Astrocyte (in vitro differentiated cells and primary cell): Measurements from ENCODE around the gene CBX8. TPM values are rescaled to one million over a fixed set of nuclear protein-coding genes. Genes with fewer than 3 reads are reported as not detected.

ENCODE experiments used
- DNase-seq: peaks from one replicate; pipeline ENCODE4 v3.0.0-alpha.2; 2010; ENCODE audit warnings: low read depth
- FAIRE-seq: peaks from 2 replicates; lab custom pipeline; 2011; peaks lifted over from hg19 to GRCh38; lab: Jason Lieb, UNC
- H2AFZ ChIP-seq: 2 replicates; pipeline ENCODE4 v1.6.0; 2012; ENCODE audit warnings: low read depth, low read length, inconsistent platforms
- H3K27ac ChIP-seq: 2 replicates; pipeline ENCODE4 v1.5.1; 2011; ENCODE audit warnings: low read depth, low read length, inconsistent platforms
- H3K27me3 ChIP-seq: 2 replicates; pipeline ENCODE4 v1.6.0; 2011; ENCODE audit warnings: low read length, inconsistent platforms; ENCODE audit not compliant: insufficient read depth
- H3K36me3 ChIP-seq: 2 replicates; pipeline ENCODE4 v1.5.1; 2011; ENCODE audit warnings: low read length, inconsistent platforms; ENCODE audit not compliant: insufficient read depth
- H3K4me1 ChIP-seq: 2 replicates; pipeline ENCODE4 v1.5.1; 2011; ENCODE audit warnings: low read length, inconsistent platforms; ENCODE audit not compliant: insufficient read depth
- H3K4me2 ChIP-seq: 2 replicates; pipeline ENCODE4 v1.6.0; 2012; ENCODE audit warnings: low read length, inconsistent platforms
- H3K4me3 ChIP-seq: 2 replicates; pipeline ENCODE4 v1.5.1; 2011; ENCODE audit warnings: low read depth, mild to moderate bottlenecking, low read length, inconsistent platforms; ENCODE audit not compliant: insufficient read depth
- H3K79me2 ChIP-seq: 2 replicates; pipeline ENCODE4 v1.6.0; 2012; ENCODE audit warnings: mild to moderate bottlenecking, low read length, inconsistent platforms; ENCODE audit not compliant: insufficient read depth
- H3K9ac ChIP-seq: 2 replicates; pipeline ENCODE4 v1.6.0; 2012; ENCODE audit warnings: mild to moderate bottlenecking, low read length, inconsistent platforms
- H3K9me3 ChIP-seq: 2 replicates; pipeline ENCODE4 v1.5.1; 2012; ENCODE audit warnings: low read depth, mild to moderate bottlenecking, low read length, inconsistent platforms; ENCODE audit not compliant: insufficient read depth
- H4K20me1 ChIP-seq: 2 replicates; pipeline ENCODE4 v1.6.0; 2012; ENCODE audit warnings: low read length, inconsistent platforms; ENCODE audit not compliant: insufficient read depth
- H3K27ac Mint-ChIP-seq: one replicate; pipeline ENCODE4 v1.8.0; 2021; ENCODE audit warnings: mild to moderate bottlenecking, mixed read lengths; ENCODE audit not compliant: unreplicated experiment
- H3K27me3 Mint-ChIP-seq: one replicate; pipeline ENCODE4 v1.8.0; 2021; ENCODE audit warnings: low read depth, mixed read lengths; ENCODE audit not compliant: unreplicated experiment
- H3K36me3 Mint-ChIP-seq: one replicate; pipeline ENCODE4 v1.8.0; 2021; ENCODE audit warnings: low read depth, mixed read lengths; ENCODE audit not compliant: unreplicated experiment
- H3K4me1 Mint-ChIP-seq: one replicate; pipeline ENCODE4 v1.8.0; 2021; ENCODE audit warnings: low read depth, mixed read lengths; ENCODE audit not compliant: unreplicated experiment
- H3K4me3 Mint-ChIP-seq: one replicate; pipeline ENCODE4 v1.8.0; 2021; ENCODE audit warnings: mild to moderate bottlenecking, moderate library complexity, mixed read lengths; ENCODE audit not compliant: unreplicated experiment
- H3K9me3 Mint-ChIP-seq: one replicate; pipeline ENCODE4 v1.8.0; 2021; ENCODE audit warnings: mild to moderate bottlenecking, mixed read lengths; ENCODE audit not compliant: unreplicated experiment
- EZH2 ChIP-seq: IDR thresholded peaks from 2 replicates; pipeline ENCODE4 v1.6.1; 2012; ENCODE audit warnings: mild to moderate bottlenecking, low read length, inconsistent platforms; ENCODE audit not compliant: insufficient read depth
- total RNA-seq: library from RNA; stranded (reverse); gene quantifications from 2 replicates; pipeline ENCODE4 v1.2.1, GENCODE V29; 2021
- TF ChIP-seq, protein P1 (sequence below): IDR thresholded peaks from 2 replicates; pipeline ENCODE4 v1.5.1; 2011; ENCODE audit warnings: low read depth, mild to moderate bottlenecking, inconsistent platforms, low read length, moderate library complexity; ENCODE audit not compliant: insufficient read depth

Gene CBX8
- total RNA-seq, 1 donor from 2014 or later = 3.4 TPM

GRCh38 chr17:79822583-79823124 is 25.8 kb upstream of the CBX8 start:
- peaks cover 18% of the 10 kb centered on the region for H3K27me3 ChIP-seq
- H3K9me3 Mint-ChIP-seq = peaks cover 9% of the 10 kb centered on the region
- DNase-seq (no peak), FAIRE-seq (no peak)
- H3K4me1 ChIP-seq = no peaks in the 10 kb centered on the region
- no peaks in the 10 kb centered on the region for H4K20me1 ChIP-seq
- no peaks in the 10 kb centered on the region for H3K4me1 Mint-ChIP-seq
- H3K27ac ChIP-seq = no peak overlapping the region
- no peak overlapping the region for H3K9ac ChIP-seq
- H3K27me3 Mint-ChIP-seq = peaks cover 77% of the 10 kb centered on the region
- H3K4me3 ChIP-seq = no peak overlapping the region
- TF ChIP-seq EZH2 = no peak
- TF ChIP-seq, protein P1, sequence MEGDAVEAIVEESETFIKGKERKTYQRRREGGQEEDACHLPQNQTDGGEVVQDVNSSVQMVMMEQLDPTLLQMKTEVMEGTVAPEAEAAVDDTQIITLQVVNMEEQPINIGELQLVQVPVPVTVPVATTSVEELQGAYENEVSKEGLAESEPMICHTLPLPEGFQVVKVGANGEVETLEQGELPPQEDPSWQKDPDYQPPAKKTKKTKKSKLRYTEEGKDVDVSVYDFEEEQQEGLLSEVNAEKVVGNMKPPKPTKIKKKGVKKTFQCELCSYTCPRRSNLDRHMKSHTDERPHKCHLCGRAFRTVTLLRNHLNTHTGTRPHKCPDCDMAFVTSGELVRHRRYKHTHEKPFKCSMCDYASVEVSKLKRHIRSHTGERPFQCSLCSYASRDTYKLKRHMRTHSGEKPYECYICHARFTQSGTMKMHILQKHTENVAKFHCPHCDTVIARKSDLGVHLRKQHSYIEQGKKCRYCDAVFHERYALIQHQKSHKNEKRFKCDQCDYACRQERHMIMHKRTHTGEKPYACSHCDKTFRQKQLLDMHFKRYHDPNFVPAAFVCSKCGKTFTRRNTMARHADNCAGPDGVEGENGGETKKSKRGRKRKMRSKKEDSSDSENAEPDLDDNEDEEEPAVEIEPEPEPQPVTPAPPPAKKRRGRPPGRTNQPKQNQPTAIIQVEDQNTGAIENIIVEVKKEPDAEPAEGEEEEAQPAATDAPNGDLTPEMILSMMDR = no peak
- H3K4me2 ChIP-seq = no peak overlapping the region
- no peak overlapping the region for H2AFZ ChIP-seq
- peaks cover 2% of the 10 kb centered on the region for H3K36me3 Mint-ChIP-seq
- H3K9me3 ChIP-seq = no peaks in the 10 kb centered on the region
- no peak overlapping the region for H3K27ac Mint-ChIP-seq
- H3K79me2 ChIP-seq = no peaks in the 10 kb centered on the region
- no peaks in the 10 kb centered on the region for H3K36me3 ChIP-seq
- H3K4me3 Mint-ChIP-seq = peak overlapping the region; percentile 12

GRCh38 chr17:79821331-79822095 is 24.6 kb upstream of the CBX8 start:
- H3K4me3 Mint-ChIP-seq = no peak overlapping the region
- FAIRE-seq (no peak), DNase-seq (no peak)
- Histone ChIP-seq H3K4me3 (no peak overlapping the region), H3K9ac (no peak overlapping the region), H3K9me3 (no peaks in the 10 kb centered on the region), H3K27me3 (peaks cover 29% of the 10 kb centered on the region), H3K4me2 (no peak overlapping the region), H2AFZ (no peak overlapping the region), H3K27ac (no peak overlapping the region), H3K79me2 (no peaks in the 10 kb centered on the region), H3K36me3 (no peaks in the 10 kb centered on the region), H4K20me1 (no peaks in the 10 kb centered on the region), H3K4me1 (no peaks in the 10 kb centered on the region)
- TF ChIP-seq EZH2 = no peak
- TF ChIP-seq, protein P1 = no peak
- peaks cover 83% of the 10 kb centered on the region for H3K27me3 Mint-ChIP-seq
- no peak overlapping the region for H3K27ac Mint-ChIP-seq
- peaks cover 2% of the 10 kb centered on the region for H3K36me3 Mint-ChIP-seq
- H3K4me1 Mint-ChIP-seq = no peaks in the 10 kb centered on the region
- peaks cover 9% of the 10 kb centered on the region for H3K9me3 Mint-ChIP-seq

DNA sequence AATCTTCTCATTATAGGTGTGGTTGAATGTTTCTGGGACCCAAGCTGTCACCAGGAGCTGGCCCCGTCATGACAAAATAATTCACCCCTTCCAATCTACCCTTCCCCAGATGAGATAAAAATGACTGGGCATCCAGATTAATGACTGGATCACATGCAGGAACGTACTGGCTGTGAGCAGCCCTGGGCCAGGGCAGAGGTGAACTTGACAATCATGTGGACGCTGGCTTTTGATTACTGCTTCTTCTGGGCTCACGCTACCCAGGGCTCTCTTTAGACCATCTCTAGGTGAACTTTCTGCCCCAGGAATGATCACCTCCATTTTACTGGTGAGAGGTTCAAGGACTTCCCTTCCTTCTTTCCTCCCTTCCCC is 24.1 kb upstream of the CBX8 start:
- Mint-ChIP-seq H3K4me3 (no peak overlapping the region), H3K9me3 (peaks cover 11% of the 10 kb centered on the region), H3K4me1 (no peaks in the 10 kb centered on the region), H3K27ac (no peak overlapping the region), H3K27me3 (peaks cover 83% of the 10 kb centered on the region), H3K36me3 (peaks cover 2% of the 10 kb centered on the region)
- Histone ChIP-seq H3K4me3 (no peak overlapping the region), H3K4me2 (no peak overlapping the region), H3K36me3 (no peaks in the 10 kb centered on the region), H2AFZ (no peak overlapping the region), H3K9ac (no peak overlapping the region), H3K9me3 (no peaks in the 10 kb centered on the region), H4K20me1 (no peaks in the 10 kb centered on the region), H3K27ac (no peak overlapping the region), H3K79me2 (no peaks in the 10 kb centered on the region), H3K4me1 (no peaks in the 10 kb centered on the region), H3K27me3 (peaks cover 35% of the 10 kb centered on the region)
- no peak for DNase-seq
- TF ChIP-seq, protein P1 = no peak
- no peak for TF ChIP-seq EZH2
- FAIRE-seq = no peak
